Measurements from ENCODE around the gene GBF1.
"Not testable (repeated sequence)": the region's sequence is repeated elsewhere in the genome, so short reads cannot be mapped to it uniquely, and the experiment has no call there.

GBF1 gene

DNA sequence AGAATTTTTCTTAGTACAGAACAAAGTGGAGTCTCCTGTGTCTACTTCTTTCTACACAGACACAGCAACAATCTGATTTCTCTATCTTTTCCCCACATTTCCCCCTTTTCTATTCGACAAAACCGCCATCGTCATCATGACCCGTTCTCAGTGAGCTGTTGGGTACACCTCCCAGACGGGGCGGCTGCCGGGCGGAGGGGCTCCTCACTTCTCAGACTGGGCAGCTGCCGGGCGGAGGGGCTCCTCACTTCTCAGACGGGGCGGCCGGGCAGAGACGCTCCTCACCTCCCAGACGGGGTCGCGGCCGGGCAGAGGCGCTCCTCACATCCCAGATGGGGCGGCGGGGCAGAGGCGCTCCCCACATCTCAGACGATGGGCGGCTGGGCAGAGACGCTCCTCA lies 56.0 kb downstream of the GBF1 start:
- not testable (repeated sequence) for DNase-seq (ENCODE audit: low read depth in 4 of 4, low spot score in 1 of 4)

DNA sequence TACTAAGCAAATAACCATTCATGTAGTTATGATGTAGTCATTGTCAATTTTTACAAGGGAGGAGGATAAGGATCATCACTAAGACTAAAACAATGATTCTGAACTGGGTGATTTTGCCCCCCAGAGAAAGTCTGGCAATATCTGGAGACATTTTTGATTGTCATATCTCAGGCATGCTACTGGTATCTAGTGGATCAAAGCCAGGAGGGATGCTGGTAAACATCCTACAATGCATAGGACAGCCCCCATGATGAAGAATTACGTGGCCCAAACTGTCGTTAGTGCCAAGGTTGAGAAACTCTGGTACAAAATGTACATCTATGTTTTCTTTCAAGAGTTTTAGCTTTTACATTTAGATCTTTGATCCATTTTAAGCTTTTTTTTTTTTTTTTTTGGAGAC lies 57.3 kb downstream of the GBF1 start:
- DNase-seq (ENCODE audit: low read depth in 4 of 4, low spot score in 1 of 4): no peak

DNA sequence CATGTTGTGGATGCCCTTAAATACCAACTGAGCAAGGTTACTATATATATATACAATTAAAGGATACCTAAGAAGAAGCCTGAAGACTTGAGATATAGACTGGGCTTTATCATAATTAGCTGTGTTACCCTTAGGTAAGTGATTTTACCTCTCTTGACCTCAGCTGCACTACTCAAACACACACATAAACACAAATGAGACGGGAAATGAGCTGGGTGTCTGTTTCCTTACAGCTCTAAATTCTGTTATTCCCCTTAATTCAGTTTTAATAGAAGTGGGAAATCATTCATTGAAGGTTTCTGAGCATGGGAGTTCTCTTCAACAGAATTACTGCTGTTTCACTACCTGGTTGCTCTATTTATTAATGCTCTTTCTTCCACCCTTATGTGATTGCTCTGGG lies 60.7 kb downstream of the GBF1 start:
- no peak for DNase-seq (ENCODE audit: low read depth in 4 of 4, low spot score in 1 of 4)

DNA sequence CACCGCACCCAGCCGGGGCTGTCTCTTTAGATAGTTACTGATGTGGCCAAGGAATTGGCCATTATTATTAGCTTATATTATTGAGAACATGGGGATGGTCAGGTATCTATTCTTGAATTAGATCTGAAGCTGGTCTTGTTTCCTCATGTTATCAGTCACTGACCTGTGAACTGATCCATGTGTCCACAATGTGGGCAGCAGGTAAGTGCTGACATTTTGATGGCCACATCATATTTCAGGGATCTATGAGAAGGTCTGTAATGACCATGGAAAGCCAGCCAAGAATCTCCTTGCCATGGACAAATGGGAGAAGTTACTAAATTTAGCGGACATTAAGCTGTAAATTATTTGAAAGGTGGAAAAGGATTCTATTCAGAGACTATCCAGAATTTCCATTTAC lies 61.4 kb downstream of the GBF1 start:
- no peak for DNase-seq (ENCODE audit: low read depth in 4 of 4, low spot score in 1 of 4)

DNA sequence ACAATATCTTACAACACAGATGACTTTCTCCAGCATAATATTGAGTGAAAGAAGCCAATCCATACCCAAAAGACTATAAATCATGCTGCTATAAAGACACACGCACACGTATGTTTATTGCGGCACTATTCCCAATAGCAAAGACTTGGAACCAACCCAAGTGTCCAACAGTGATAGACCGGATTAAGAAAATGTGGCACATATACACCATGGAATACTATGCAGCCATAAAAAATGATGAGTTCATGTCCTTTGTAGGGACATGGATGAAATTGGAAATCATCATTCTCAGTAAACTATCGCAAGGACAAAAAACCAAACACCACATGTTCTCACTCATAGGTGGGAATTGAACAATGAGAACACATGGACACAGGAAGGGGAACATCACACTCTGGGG lies 63.0 kb downstream of the GBF1 start:
- DNase-seq (ENCODE audit: low read depth in 4 of 4, low spot score in 1 of 4): not testable (repeated sequence)

DNA sequence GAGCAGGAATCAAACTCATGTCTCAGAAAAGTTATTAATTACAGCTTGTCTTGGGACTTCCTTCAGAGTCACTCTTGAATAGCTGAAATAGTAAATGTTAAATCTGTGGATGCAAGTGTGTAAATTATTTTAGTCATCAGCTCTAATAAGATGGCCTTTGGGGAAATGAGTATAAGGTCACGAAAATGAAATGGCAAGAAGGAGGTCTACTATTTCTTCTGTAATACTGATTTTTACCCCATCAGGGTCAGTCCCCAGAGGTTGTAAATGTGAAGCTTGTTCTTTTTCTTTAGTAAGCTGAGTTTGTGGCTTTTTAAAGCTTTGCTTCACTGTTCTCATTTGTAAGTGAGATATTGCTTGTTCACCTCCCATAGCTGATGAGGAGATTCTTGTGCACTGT lies 63.9 kb downstream of the GBF1 start:
- DNase-seq (ENCODE audit: low read depth in 4 of 4, low spot score in 1 of 4): no peak

DNA sequence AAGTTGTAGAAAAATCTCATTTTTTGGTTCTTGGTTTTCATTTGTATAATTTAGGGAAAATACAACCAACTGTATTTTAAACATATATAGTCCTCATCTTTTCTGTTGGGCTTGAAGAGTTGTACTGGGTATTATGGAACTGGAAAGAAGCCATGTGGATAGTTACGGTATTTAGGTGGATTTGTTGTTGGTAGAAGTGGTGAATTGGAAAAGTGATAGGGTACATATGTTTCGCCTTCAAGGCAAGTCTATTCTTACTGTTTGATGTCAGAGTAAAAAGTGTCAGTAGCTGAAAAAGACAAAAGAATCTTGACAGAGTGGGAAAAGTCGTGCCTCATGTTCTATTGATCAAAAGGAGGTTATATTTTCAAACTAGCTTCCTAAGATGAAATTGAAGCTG lies 64.6 kb downstream of the GBF1 start:
- no peak for DNase-seq (ENCODE audit: low read depth in 4 of 4, low spot score in 1 of 4)

DNA sequence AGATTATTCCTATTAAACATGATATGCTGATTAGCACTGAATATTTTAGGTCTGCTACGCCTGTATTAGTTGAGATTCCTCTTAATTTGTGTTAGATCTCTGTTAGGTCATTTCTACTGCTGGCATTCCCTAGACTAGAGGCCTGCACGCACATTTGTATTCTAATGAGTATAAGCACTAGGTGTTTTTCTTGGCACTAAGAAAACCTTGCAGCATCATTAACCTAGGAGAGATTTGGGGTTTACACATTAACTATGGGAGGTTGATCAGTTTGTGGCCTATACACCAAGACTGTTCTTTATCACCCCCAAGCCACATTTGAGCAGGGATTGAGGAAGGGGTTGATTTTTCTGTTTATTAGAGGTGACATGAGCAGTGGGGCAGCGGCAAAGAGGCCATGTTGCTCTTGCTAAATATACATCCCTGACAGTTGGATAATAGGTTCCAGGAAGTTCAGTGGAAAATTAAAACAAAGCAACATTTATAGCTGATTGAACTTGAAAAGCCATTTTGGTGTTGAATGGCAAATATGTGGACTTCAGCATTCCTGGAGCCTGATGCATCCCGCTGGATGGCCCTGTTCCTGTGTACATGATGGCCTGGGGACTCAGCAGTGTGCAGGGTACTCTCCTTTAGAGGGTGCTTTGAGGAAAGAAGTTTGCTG lies 65.2 kb downstream of the GBF1 start:
- no peak for DNase-seq (ENCODE audit: low read depth in 4 of 4, low spot score in 1 of 4)

DNA sequence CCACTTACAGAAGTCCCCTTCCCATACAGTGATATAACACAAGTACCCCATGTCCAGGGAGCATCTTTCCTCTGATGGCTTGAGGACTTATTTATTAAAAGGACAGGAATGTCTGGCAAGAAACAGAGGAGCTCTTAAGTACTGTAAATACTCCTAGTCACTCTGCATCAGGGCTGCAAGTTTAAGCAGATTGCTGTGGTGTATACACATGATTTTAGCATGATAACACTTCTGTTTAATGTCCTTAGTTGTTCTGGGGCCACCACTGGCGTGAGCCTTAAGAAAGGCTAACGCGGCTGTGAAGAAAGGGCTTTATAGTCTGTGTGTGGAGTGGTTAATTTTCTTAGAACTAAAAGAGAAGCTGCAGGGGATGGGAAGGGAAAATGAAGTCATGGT lies 65.7 kb downstream of the GBF1 start:
- no peak for DNase-seq (ENCODE audit: low read depth in 4 of 4, low spot score in 1 of 4)

DNA sequence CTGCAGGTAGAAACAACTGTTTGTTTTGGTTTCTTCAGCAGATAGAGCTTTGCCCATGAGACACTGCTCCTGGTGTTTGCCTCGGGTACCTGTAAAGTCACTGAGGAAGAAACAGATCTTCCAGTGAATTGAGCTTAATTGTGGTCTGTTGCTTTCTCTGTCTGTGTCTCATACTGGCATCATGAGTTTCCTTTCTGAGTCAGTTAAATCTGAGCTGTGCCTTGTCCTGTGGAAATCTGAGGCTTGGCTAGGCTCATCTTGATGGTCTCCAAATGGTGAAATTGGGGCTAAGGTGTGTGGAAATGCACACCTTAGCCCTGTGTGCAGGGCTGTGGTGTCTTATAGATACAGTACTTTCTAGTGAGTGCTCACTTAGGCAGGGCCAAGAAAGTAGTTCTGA lies 67.4 kb downstream of the GBF1 start:
- no peak for DNase-seq (ENCODE audit: low read depth in 4 of 4, low spot score in 1 of 4)

DNA sequence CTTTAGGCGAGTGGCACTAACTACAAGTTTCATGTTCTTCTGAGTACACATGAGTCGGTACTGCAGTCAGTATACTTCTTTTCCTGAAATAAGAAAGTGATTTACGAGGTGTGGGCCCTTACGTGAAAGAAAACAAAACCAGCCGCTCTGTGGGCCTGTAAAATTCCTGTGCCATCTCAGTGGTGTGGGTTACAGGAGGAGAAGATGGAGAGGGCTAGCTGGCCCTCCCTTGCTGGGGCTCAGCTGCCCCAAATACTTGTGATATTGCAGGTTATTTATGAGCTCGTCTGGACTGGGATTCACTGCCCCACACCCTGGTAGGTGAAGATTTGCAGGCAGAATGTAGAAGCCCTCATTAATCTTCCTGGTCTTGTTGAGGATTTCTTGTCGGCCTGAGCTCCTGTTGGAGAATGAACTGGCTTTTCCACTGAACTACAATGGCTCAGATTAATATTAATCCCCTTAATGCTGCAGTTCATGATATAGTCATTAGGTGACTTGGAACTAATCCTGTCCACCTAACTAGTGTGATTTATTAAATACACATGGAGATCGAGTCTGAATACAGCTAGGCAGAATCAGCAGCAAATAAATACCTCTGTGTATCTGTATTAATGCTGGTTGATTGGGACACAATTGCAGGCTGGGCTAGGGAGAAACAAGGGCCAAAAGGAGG lies 68.0 kb downstream of the GBF1 start:
- no peak for DNase-seq (ENCODE audit: low read depth in 4 of 4, low spot score in 1 of 4)

DNA sequence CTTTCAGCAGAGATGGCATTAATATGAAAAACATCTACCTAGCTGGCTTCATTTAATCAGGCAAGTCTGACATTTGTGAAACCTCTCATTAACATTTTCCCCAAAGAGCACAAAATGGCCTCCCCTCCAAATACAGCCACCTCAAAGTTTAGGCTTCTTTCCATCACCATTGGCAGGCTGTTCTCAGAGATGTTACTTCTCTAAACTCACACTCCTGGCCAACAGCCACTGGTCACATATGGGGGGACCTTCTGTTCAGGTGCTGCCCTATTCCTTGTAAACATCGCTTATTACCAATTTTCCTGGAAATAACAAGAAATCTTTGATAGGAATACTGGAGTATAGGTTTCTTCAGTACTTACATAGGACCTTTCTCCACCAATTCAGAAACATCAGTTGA lies 69.5 kb downstream of the GBF1 start:
- DNase-seq (ENCODE audit: low read depth in 4 of 4, low spot score in 1 of 4): no peak

DNA sequence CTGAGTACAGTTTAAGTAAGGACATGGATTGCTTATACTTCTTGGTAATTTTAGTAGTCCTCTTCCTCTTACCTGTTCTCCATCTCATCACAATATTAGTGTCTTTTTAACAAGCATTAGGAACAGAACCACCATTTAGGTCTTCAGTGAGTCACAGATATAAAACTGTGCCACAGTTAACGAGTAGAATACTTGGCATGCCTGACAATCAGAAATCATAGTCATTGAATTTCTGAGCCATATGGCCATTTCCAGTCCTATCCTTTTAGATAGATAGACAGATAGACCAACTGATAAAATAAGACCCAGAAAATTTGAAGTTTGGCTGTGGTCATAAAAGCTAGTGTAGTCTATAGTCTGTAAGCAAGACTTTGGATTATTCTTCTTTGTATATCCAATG lies 71.1 kb downstream of the GBF1 start:
- no peak for DNase-seq (ENCODE audit: low read depth in 4 of 4, low spot score in 1 of 4)

DNA sequence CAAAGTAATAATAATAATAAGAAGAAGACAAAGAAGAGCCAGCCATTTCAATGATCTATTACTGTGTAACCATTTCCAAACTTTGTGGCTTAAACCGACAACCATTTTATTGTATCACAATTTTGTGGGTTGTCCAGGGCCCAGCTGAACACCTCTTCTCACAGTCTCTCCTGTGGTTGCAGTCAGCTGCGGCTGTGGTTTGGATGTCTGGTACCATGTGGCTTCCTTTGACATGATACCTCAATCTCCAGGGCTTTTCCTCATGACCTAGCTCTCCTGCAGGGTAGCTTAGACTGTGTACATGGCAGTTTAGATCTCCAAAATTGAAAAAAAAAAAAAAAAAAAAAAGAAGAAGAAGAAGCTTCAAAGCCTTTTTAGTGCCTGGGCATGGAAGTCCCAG lies 77.6 kb downstream of the GBF1 start:
- no peak for DNase-seq (ENCODE audit: low read depth in 4 of 4, low spot score in 1 of 4)

DNA sequence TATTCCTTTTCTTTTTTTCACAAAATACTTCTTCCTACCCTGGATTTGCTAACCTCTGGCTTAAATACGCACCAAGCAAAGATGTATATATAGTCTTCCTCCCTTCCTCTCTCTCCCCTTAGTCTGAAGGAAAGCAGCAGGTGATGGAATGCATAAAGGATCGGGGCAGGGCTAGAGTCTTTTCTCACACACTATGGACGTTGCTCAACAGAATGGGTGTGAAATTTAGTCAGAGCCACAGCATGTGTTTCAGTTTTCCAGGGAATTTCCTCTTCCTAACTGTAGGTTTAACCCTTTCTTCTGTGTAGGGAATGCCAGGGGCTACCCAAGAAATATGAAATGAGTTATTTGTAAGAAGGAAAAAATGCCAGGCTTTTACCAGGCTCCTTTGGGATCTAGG lies 78.7 kb downstream of the GBF1 start:
- no peak for DNase-seq (ENCODE audit: low read depth in 4 of 4, low spot score in 1 of 4)

DNA sequence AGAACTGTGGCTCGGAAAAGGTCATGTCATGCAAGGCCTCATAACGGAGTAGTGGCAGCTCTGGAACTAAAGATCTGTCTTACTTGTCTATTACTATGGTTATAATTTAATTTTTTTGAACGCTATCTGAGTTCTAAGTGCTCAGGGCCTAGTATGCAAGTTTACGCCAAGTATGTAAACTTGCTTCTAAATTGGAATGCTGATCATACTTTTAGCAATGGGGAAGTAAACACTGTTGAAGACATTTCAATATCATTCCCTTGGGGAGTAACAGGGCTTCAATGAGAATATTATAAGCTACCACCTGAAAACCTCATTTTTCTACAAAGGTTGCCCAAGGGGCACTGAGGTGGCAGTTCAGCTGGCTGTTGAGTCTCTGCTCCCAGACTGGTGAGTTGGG lies 80.7 kb downstream of the GBF1 start:
- DNase-seq (ENCODE audit: low read depth in 4 of 4, low spot score in 1 of 4): no peak

DNA sequence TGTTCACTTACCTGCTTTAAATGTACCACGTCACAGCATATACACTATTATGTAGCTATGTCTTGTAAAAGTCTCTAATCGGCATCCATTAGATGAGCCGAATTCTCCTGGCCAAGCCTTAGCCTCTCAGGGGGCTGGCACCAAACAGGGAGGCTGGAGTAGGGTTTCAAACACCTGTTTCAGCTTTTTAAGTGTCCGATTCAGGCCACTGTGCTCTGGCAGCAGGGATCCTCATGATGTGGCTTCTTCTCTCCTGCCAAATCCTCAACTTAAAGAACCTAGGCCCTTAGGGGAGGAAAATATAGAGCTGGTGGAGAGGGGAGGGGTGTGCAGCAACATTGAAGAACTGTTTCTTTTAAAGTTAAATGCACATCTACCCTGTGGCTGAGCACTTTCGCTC lies 81.7 kb downstream of the GBF1 start:
- no peak for DNase-seq (ENCODE audit: low read depth in 4 of 4, low spot score in 1 of 4)

DNA sequence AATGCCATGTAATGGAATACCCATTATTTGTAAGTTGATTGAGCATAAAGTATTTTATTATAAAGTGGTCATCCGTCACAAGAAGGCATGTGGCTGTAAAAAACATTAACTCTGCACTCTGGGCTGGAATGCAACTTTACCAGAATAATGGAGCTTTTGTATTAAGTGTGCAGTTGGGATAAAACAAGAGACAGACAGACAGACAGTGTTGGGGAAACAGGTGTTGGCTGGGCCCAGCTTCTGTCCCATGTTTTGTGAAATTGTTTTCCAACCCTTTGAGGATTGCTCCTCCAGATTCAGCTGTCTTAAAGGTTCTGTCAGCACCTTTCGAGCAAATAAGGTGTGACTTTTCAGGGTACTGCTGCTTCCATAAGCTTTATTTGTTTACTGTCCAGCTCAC lies 82.3 kb downstream of the GBF1 start:
- no peak for DNase-seq (ENCODE audit: low read depth in 4 of 4, low spot score in 1 of 4)

DNA sequence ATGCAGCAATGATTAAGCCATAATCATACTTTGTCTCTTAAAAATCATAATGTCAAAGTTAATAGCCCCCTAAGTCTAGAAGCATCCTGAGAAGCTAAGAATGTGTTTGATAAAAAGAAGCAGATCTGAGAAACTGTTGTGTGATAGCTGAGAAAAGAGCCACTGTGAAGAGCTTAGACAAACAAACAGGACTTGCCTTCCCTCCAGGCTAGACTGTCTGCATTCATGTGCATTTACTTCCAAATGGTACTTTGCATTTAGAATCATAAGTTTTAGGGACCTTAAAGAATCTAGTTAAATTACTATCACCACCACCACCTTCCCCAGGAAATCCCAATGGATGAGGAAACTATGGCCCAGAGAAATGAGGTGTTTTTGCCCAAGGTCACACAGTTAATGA lies 87.4 kb downstream of the GBF1 start:
- DNase-seq (ENCODE audit: low read depth in 4 of 4, low spot score in 1 of 4): no peak

DNA sequence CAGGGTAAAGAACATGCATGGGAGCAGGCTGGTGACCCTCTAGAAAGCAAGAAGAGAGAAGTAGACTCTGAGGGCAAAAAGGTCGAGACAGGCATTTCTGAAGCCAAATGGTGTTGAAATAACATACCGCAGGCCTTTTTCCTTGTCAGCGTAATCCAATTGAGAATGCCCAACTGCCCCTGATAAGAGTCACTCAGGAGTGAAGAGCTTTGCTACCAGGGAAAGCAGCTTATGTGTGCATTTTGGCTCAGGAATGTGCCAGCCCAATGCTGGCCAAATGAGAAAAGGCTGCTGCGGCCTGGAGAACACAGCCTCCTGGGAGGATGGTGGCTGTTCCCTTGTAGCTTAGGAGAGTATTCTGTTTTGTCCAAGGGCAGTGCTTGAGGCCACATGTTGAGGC lies 88.8 kb downstream of the GBF1 start:
- no peak for DNase-seq (ENCODE audit: low read depth in 4 of 4, low spot score in 1 of 4)

DNA sequence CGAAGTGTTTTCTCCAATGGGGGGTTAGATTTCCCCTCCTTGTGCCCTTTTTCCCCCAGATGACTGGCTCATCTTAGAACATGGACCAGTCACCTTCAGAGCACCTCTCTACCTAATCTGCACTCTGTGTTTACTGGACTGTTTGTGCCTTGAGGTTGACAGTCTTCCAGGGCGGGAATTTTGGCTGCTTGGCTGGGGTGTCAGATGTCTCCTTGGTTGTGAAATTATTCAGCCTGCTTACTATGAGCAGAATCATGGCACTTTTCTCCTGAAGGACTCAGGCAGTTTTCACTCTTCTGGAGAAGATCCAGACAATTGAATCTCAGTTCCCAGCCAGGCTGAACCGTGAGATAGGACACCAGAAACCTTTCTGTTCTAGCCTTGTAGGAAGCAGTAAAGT lies 89.9 kb downstream of the GBF1 start:
- no peak for DNase-seq (ENCODE audit: low read depth in 4 of 4, low spot score in 1 of 4)

DNA sequence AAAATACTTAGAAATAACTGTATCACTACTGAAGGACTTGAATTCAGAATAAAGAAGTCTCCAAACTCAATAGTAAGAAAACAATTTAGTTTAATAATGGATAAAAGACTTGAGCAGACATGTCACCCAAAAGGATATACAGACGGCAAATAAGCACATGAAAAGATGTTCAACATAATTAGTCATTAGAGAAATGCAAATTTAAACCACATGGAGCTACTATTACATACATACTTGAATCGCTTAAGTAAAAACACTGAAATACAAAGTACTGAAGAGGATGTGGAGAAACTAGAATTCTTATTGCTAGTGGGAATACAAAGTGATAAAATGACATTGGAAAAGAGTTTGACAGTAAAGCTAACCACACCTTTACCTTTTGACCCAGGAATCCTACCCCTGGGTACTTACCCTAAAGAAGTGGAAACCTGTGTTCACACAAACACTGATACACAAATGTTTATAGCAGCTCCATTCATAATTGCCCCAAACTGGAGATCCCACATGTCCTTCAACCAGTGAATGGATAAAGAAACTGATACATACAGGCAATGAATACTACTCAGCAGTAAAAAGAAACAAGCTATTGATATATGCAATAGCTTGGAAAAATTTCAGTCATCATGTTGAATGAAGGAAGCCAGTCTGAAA lies 95.8 kb downstream of the GBF1 start:
- DNase-seq (ENCODE audit: low read depth in 4 of 4, low spot score in 1 of 4): no peak

DNA sequence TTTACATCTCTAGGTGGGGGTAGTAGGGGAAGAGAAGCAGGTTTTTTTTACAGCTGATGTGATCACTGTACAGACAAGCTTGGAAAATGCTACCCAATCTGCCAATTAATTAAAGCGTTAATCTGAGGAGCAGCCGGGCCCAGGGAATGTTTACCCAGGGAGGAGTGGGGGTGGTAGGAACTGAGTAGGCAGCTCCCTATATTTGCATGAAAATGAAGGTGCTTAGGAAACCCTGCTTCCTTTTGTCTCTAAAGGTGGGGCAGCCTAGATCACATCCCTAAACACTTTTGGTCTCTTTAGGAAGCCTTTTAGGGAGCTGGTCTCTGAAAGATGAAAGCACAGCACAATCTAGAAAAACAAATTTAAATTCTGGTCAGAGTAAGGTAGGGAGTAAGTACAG lies 97.1 kb downstream of the GBF1 start:
- no peak for DNase-seq (ENCODE audit: low read depth in 4 of 4, low spot score in 1 of 4)

Measured in stimulated activated CD4-positive, alpha-beta T cell treated with anti-CD3 and anti-CD28 coated beads, Interleukin-1b, Interleukin-23, amount 100 ng/mL, for 24 hours (primary cell).